GM18505 (cell line): ENCODE results near the gene NBEAL2.

ENCODE experiments used
- ATAC-seq: cut with Tn5 transposase; IDR thresholded peaks from one replicate; pipeline ENCODE4 v1.9.1; 2021; ENCODE audit not compliant: unreplicated experiment
- POLR2A ChIP-seq: IDR thresholded peaks from 4 replicates; pipeline ENCODE4 v1.6.1; 2011; ENCODE audit warnings: borderline replicate concordance; ENCODE audit not compliant: insufficient read depth, insufficient read length; ENCODE audit errors: extremely low read depth

The NBEAL2 gene

GRCh38 chr3:46989146-46989810 is 9.8 kb downstream of the NBEAL2 start:
- no peak for ATAC-seq

DNA sequence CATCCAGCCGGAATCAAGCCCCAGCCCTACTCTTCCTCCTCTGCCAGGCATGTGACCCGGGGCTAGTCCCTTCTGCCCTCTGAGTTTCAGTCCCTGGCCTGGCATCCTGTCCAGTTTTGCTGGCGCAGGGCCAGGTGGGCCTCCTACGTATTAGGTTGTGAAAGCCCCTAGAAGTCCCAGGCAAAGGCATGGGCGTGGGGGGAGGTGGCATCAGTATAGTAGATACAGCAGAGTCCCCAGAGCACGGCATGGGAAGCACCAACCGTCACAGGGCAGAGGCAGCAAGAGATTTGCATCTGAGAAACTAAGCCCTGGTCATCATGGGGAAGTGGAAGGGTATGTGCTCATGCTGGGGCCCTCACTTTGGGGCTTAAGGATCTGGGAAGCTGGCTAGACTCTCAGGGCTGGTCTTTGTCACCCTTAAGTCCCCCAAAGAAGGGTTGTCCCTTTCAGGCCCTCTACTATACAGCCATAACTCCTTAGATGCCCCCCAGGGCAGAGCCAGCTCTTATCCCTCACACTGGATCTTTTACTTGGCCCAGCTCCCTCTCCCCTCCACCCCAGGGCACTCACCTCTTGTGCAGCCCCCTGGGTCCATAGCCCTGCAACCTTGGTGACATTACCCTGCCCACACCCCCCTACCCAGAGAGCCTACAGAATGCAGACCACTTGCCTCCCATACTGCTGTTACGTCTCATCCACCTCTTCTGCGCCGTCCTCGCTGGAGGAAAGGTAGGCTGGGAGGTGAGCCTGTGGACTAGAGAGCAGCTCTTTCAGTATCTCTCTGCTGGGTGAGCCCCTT is 11.3 kb downstream of the NBEAL2 start:
- no peak for ATAC-seq
- peak; percentile 15 for TF ChIP-seq POLR2A

More at GRCh38 chr3:46989146-46989810, 9.8 kb downstream of the NBEAL2 start:
- TF ChIP-seq POLR2A: no peak

GRCh38 chr3:46991406-46992165 is 12.1 kb downstream of the NBEAL2 start:
- TF ChIP-seq POLR2A: no peak
- no peak for ATAC-seq

DNA sequence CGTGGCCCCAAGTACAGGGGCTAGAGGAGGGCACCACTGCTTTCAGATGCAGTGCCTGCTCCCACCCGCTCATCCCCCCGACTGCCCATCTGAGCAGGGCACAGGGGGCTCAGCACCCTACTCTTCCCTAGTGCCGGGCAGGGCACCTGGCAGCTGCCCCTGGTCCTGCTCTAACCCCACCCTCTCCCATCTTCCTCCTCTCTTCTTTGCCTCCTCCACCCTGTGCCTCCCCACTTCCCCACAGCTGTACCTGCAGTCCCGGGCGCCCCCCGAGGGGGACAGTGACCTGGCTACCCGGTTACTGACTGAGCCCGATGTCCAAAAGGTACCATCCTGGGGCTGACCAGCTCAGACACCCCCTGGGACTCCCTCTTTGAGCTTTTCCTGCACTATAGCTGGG is 12.8 kb downstream of the NBEAL2 start:
- TF ChIP-seq POLR2A: no peak
- ATAC-seq: no peak

DNA sequence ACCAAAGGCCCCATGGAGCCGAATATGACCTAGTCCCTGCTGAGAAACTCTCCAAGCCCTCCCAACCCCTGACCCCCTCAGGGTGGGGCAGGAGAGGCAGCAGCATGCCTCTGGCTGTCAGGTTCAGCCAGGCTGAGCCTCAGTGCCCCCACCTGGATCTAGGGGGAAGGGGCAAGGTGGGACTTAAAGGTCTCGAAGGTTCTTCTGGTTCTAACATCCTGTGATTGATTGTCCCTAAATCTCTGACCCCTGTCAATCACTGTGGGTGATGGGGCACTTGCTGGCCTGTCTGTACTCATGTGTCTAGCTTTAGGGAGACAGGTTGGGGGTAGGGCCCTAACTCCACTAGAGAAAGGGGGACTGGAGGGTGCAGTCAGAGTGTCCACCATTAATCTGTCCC is 13.8 kb downstream of the NBEAL2 start:
- no peak for TF ChIP-seq POLR2A
- ATAC-seq: no peak

GRCh38 chr3:46993986-46994385 is 14.5 kb downstream of the NBEAL2 start:
- no peak for TF ChIP-seq POLR2A
- ATAC-seq: no peak

- ATAC-seq: no peak
These were observed 15.6 kb downstream of the NBEAL2 start for GRCh38 chr3:46994801-46995731.

DNA sequence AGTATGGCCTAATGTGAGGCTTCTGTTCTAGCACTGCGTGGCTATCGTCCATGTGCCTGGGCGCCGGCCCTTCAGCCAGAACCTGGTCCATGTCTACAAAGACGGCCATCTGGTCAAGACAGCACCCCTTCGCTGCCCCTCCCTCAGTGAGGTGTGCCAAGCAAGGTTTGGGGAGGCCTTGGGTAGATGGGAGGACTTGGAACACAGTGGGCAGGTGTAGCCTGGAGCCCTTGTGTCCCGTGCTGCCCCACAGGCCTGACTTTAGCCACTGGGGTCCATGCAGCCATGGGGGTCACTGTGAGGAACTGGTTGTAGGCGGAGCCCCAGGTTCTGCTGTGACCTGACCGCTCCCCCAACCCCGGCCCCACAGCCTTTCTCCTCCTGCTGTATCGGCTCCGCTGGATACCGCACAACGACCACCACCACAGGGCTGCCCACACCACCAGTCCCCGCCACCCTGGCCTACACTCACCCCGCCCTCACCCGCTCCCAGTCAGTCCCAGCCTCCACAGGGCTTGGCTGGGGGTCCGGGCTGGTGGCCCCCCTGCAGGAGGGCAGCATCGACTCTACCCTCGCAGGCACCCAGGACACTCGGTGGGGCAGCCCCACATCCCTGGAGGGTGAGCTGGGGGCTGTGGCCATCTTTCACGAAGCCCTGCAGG is 16.6 kb downstream of the NBEAL2 start:
- TF ChIP-seq POLR2A: no peak
- no peak for ATAC-seq

More at GRCh38 chr3:46994801-46995731, 15.6 kb downstream of the NBEAL2 start:
- TF ChIP-seq POLR2A: peak; percentile 25

DNA sequence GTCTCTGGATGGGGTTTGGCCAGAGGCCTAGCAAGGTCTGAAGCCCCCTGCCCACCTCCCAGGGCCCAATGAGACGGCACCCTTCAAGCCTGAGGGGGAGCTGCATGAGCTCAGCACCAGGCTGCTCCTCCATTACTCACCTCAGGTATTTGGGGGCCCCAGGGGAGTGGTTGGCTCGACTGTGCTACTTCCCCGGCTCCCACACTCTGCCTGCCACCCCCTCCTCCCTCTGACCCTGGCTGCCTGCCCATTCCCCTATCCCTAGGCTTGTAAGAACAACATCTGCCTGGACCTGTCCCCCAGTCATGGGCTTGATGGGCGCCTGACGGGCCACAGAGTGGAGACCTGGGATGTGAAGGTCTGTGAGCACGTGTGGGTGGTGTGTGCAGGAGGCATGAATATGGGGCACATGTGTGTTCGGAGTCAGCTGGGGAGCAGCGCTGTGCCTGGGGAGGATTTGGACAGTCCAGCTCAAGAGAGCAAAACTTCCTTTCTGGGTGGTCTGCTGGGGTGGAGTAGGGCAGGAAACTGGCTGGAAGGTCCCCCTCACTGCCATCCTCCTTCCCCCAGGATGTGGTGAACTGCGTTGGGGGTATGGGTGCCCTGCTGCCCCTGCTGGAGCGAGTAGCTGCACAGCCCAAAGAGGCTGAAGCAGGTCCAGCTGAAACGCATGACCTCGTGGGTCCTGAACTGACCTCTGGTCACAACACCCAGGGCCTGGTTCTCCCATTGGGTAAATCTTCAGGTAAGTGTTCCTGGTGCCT is 17.4 kb downstream of the NBEAL2 start:
- ATAC-seq: no peak
- no peak for TF ChIP-seq POLR2A

- no peak for ATAC-seq
- no peak for TF ChIP-seq POLR2A
These were observed 18.1 kb downstream of the NBEAL2 start for GRCh38 chr3:46997453-46998091.

DNA sequence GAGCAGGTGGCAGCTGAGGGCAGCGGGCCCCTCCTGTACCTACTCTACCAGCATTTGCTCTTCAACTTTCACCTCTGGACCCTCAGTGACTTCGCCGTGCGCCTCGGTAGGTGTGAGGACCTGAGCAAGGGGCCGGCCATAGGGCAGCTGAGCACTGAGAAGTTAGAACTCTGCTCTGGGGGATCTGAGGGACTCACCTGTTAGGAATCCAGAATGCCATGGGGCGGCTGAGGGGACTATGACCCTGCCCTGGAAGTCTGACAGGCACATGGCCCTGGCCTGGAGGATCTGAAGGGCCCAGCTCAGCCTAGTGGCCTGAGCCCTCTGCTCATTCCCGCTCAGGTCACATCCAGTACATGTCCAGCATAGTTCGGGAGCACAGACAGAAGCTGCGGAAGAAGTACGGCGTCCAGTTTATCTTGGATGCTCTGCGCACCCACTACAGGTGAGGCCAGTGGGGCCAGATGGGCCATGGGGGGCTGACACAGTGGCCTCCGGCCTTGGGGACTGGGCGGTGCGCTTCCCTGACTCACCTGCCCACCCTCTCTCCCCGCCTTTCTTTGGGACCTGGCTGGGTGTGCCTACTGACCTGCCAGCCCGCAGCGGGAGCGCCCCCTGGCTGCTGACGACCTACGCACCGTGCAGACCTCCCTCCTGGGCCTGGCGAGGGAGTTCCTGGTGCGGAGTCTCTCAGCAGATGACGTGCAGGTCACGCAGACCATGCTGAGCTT is 18.8 kb downstream of the NBEAL2 start:
- ATAC-seq: no peak
- no peak for TF ChIP-seq POLR2A
